Muscle layer of colon (tissue), 2 donors: ENCODE data around the gene ERG28.

Experiments
- H3K27ac ChIP-seq: one replicate; pipeline ENCODE4 v1.7.0; 2013; ENCODE audit warnings: low read depth, mild to moderate bottlenecking, low read length, moderate library complexity
- H3K27me3 ChIP-seq, 2 donors: one replicate each; pipeline ENCODE4 v1.7.0; 2013; ENCODE audit warnings: low read length in 2 of 2, mild to moderate bottlenecking in 2 of 2; ENCODE audit not compliant: insufficient read depth in 2 of 2, control insufficient read depth in 1 of 2
- H3K36me3 ChIP-seq: one replicate; pipeline ENCODE4 v1.7.0; 2013; ENCODE audit warnings: mild to moderate bottlenecking, low read length; ENCODE audit not compliant: insufficient read depth
- H3K4me1 ChIP-seq: one replicate; pipeline ENCODE4 v1.7.0; 2013; ENCODE audit warnings: mild to moderate bottlenecking, low read length; ENCODE audit not compliant: insufficient read depth
- H3K4me3 ChIP-seq, 2 donors: one replicate each; pipeline ENCODE4 v1.7.0; 2013; ENCODE audit warnings: low read length in 2 of 2, low read depth in 1 of 2, mild to moderate bottlenecking in 1 of 2, moderate library complexity in 1 of 2
- H3K9ac ChIP-seq: one replicate; pipeline ENCODE4 v1.7.0; 2013; ENCODE audit warnings: low read length
- H3K9me3 ChIP-seq: one replicate; pipeline ENCODE4 v1.7.0; 2013; ENCODE audit warnings: mild to moderate bottlenecking, low read length
- donor health status: abdominal sarcoma.
- donor health status: Adenocarcinoma of cecum.

The ERG28 gene

DNA sequence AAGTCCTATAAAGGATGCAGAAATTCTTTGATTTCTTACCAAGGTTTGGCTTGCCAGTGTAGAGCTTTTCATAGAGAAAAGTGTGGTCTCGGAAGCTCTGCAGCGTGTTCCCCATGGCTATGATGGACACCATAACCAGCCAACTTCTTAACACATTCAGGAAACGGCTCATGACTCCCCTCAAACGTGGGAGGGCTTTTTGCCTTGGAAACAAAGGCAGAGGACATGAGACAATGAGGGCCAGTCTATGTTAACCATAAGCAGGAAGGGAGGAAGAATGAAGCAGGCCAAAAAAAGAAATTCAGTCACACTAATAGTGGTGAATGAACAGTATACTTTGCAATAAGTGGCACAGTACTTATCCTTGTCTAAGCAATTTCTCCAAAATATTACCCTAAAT, 3.3 kb downstream of the ERG28 start:
- Histone ChIP-seq H3K27ac (no peak overlapping the region), H3K27me3 (no peaks in the 10 kb centered on the region), H3K4me1 (peaks cover 13% of the 10 kb centered on the region), H3K9ac (no peak overlapping the region), H3K4me3 (no peak overlapping the region), H3K9me3 (no peaks in the 10 kb centered on the region), H3K36me3 (peaks cover 11% of the 10 kb centered on the region)

DNA sequence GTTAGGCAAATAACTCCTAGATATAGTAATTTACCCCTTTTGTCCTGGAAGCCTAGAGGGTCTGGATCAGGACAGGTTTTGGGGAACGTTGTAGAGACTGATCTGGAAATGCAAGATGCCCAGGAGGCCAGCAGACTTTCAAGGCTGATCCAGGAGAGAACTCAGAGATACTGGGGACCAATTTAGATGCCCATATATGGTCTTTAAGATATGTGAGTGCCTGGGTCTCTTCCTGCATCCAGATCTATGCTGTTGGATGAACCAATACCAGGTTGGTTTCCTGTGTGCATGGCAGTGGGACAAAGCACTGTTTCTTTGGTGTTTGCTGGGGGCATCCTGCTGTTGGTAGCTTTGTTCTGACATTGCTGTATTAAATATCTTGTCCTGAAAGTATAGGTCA, 5.4 kb downstream of the ERG28 start:
- no peaks in the 10 kb centered on the region for H3K27me3 ChIP-seq
- H3K4me3 ChIP-seq: no peak overlapping the region
- H3K36me3 ChIP-seq: peaks cover 30% of the 10 kb centered on the region
- H3K27ac ChIP-seq: no peak overlapping the region
- H3K9me3 ChIP-seq: no peaks in the 10 kb centered on the region
- H3K9ac ChIP-seq: no peak overlapping the region
- H3K4me1 ChIP-seq: peaks cover 5% of the 10 kb centered on the region

DNA sequence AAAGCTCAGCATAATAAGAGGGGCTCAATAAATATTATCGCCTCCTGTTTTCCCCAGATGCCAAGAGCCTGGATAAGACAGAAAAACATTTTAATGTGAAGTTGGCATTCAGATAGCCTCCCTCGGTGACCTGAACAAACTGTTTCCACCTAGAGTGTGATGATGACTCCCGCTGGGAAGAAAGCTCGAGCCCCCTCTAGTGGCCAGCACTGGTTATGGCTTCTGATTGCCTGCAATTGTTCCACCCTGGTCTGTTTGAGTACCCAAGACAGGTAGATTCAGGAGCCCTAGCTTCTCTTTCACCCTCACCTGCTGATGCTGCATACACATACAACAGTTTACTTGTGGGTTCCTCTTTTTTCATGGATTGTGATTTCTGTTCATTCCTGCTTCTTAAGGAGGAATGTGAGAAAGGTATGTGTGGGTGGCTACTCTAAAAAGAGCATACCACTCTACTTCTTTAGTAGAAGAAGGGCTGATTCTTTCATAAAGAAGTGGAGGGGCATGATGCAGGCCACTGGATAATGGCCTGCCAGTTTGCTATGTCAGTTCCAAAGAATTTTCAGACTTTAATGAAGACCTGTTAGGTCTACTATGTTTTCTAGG, 6.4 kb downstream of the ERG28 start:
- Histone ChIP-seq H3K9ac (no peak overlapping the region), H3K27ac (no peak overlapping the region), H3K36me3 (peaks cover 41% of the 10 kb centered on the region), H3K4me1 (no peaks in the 10 kb centered on the region), H3K9me3 (no peaks in the 10 kb centered on the region), H3K4me3 (no peak overlapping the region), H3K27me3 (no peaks in the 10 kb centered on the region)

DNA sequence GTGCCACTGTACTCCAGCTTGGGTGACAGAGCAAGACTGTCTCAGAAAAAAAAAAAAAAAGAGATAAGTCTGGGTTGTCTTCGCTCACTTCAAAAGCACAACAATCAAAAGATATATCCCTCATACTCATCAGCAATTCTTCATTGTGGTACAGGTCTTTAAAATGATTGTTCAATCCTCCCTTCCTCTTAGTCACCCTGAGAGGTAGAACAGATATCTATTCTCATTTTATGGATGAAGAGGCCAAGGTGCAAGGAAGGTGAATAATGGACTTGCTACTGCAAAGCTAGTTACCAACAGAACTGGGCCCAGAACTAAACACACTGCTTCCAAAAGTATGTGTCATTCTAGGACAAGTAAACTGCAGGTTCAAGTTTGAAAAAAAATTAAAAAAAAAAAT, 7.1 kb downstream of the ERG28 start:
- Histone ChIP-seq H3K4me1 (no peaks in the 10 kb centered on the region), H3K9me3 (no peaks in the 10 kb centered on the region), H3K27ac (no peak overlapping the region), H3K9ac (no peak overlapping the region), H3K4me3 (no peak overlapping the region), H3K27me3 (no peaks in the 10 kb centered on the region), H3K36me3 (peaks cover 42% of the 10 kb centered on the region)

DNA sequence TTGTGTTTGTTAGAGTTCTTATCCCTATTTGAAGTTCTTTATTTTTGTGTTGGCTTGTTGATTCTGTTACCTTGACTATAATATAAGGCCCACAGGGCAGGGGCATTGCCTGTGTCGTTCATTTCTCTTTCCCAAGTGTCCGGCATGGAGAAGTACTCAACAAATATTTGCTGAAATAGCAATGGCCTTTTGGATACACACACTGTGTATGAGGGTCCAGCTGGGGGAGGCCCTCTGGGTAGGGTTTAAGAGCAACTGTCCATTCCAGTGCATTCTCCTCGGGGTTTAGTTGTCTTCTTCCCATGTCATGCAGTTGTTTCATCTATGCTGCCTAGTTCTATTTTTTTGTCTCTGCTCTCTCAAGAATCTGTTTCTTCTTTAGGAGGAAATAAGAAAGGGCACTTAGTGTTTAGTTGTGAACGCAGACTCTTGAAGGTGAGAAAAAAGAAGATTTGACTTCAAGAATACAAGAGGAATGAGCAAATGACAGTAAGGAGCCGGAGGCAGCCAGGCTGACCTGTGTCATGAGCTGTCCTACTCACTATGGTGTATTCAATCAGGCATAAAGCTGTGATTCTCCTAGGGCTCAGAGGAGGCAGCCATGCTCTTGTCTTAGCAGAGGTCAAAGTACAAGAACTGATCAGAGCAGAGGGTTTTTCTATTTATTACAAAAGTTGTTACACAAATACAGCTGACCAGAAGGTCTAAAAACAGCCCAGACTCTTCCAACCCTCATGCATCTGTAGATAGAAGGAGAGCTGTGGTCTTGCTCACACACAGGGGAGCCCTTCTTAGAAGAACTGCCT, 10.2 kb downstream of the ERG28 start:
- Histone ChIP-seq H3K27me3 (no peaks in the 10 kb centered on the region), H3K9ac (no peak overlapping the region), H3K4me1 (no peaks in the 10 kb centered on the region), H3K4me3 (no peak overlapping the region), H3K9me3 (no peaks in the 10 kb centered on the region), H3K36me3 (peaks cover 38% of the 10 kb centered on the region), H3K27ac (no peak overlapping the region)

DNA sequence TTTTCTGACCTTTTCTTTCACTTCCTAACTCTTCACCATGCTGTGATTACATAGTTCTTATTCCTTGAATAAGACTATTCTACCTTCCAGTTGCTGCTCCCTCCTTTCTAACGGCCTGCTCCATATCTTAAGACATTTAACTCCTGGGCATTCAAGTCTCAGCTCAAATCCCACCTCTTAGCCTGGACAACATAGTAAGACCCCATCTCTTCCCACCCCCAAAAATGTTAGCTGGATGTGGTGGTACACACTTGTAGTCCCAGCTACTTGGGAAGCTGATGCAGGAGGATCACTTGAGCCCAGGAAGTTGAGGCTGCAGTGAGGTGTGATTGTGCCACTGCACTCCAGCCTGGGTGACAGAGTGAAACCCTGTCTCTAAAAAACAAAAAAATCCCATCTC, 10.9 kb downstream of the ERG28 start:
- no peak overlapping the region for H3K4me3 ChIP-seq
- peaks cover 37% of the 10 kb centered on the region for H3K36me3 ChIP-seq
- H3K27me3 ChIP-seq: no peaks in the 10 kb centered on the region
- H3K9ac ChIP-seq: no peak overlapping the region
- no peak overlapping the region for H3K27ac ChIP-seq
- H3K9me3 ChIP-seq: no peaks in the 10 kb centered on the region
- H3K4me1 ChIP-seq: no peaks in the 10 kb centered on the region

DNA sequence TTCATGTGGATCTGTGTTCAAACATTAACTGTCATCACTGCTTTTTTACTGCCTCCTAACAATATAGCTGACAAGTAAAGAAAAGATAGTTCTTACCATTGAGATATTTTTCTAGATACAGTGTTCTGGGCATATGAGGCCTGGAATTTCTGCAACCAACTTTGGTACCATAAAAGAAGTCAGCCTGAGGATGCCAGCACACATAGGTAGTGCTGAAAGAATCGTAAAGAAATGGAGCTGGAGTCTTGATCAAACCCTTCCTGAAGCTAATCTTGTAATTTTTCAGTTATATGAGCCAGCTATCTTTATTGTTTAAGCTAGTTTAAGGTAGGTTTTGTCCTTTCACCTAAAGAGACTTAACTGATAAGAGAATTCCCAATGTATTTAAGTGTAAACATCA, 11.3 kb downstream of the ERG28 start:
- H3K4me3 ChIP-seq: no peak overlapping the region
- H3K36me3 ChIP-seq: peaks cover 33% of the 10 kb centered on the region
- no peak overlapping the region for H3K27ac ChIP-seq
- H3K4me1 ChIP-seq: no peaks in the 10 kb centered on the region
- H3K9me3 ChIP-seq: no peaks in the 10 kb centered on the region
- H3K27me3 ChIP-seq: no peaks in the 10 kb centered on the region
- no peak overlapping the region for H3K9ac ChIP-seq

DNA sequence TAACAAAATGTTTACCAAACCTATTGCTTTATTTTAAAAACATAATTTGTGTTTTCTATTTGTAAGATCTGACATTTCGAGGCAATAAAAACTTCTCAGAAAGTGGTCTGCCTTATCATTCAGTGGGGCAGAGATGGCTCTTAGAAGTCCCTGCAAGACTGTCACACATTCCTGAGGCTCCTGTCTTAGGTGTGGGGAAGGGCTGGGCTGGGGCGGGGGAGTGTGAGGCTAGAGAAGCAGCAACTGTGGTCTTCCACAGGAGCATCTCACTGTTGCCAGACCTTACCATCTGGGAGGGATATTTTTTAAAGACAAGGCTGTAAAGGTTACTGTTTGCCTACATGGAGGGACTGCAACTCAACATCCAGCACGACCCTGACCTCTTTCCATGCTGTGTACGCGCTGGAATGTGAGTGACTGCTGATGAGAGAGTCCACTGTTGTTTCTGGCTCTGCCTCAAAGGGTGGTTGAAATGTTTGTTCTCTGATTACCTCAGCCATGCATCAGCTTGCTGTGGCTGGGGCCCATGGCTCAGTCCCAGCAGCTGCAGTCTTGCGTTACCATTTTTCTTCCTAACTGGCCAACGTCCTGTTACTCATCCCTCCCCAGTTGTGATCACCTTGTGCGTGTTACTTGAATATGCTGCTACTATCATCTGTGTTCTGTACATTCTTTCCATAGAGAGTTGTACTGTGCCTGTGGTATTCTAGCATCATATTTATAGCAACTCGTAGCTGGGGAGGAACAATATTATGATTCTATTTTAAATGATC, 12.4 kb downstream of the ERG28 start:
- Histone ChIP-seq H3K36me3 (peaks cover 31% of the 10 kb centered on the region), H3K9ac (no peak overlapping the region), H3K4me1 (no peaks in the 10 kb centered on the region), H3K4me3 (no peak overlapping the region), H3K9me3 (no peaks in the 10 kb centered on the region), H3K27me3 (no peaks in the 10 kb centered on the region), H3K27ac (no peak overlapping the region)

DNA sequence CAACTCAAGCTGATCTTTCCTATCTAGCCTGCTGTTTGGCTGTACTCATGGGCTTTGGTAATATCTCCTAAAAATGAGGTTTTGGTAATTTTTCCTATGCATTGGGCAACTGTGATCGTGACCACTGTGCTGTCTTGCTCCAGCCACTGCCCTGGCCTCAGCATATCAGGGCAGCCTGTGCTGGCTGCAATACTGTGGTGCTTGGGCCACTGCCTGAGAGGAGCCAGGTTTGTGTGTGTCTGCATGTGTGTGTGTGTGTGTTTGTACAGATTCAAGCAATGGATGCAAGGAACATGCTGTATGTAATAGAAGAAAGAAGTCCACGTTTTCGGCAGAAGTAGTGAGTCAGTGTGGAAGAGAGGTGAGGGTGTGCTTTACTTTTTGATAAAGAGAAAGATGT, 13.0 kb downstream of the ERG28 start:
- Histone ChIP-seq H3K27me3 (no peaks in the 10 kb centered on the region), H3K27ac (no peak overlapping the region), H3K4me3 (no peak overlapping the region), H3K4me1 (no peaks in the 10 kb centered on the region), H3K9me3 (no peaks in the 10 kb centered on the region), H3K9ac (no peak overlapping the region), H3K36me3 (peaks cover 31% of the 10 kb centered on the region)

DNA sequence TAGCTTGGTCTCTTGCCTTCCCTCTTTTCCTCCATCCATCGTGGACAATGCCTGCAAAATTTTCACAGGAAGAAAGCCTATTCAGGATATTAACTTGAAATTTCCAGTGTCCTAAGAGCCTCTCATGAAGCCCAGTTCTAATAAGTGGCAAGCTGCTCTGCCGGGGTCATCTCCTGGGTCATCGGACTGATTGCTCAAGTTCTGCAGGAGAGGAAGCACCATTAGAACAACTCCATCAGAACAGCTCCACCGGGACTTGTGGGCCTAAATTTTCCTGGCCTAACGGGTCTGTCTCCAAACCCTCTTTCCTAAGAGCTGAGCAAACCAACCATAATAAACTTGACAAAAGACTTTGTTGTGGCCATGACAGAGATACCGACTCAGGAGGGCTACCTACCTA, 13.9 kb downstream of the ERG28 start:
- Histone ChIP-seq H3K27ac (no peak overlapping the region), H3K27me3 (no peaks in the 10 kb centered on the region), H3K9ac (no peak overlapping the region), H3K9me3 (no peaks in the 10 kb centered on the region), H3K36me3 (peaks cover 25% of the 10 kb centered on the region), H3K4me1 (no peaks in the 10 kb centered on the region), H3K4me3 (no peak overlapping the region)

DNA sequence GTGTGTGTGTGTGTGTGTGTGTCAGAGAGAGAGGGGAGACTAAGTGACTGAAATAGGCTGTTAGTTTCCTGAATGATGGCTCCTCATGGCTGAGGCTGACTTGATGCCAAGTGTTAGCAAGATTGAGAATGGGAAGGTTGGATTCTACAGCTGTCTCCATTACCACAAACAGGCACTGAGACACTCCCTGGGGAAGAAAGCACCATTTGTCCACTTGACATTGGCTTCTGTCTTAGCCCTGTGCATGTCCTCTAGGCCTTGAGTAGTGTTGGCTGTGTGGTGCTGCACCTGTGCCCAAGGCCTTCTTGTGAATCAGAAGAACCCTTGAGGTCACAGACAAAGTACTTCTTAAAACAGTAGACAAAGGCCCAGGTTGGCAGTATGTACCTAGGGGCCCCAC, 15.6 kb downstream of the ERG28 start:
- H3K9me3 ChIP-seq: no peaks in the 10 kb centered on the region
- no peak overlapping the region for H3K9ac ChIP-seq
- no peaks in the 10 kb centered on the region for H3K27me3 ChIP-seq
- H3K27ac ChIP-seq: no peak overlapping the region
- H3K36me3 ChIP-seq: peaks cover 10% of the 10 kb centered on the region
- no peaks in the 10 kb centered on the region for H3K4me1 ChIP-seq
- no peak overlapping the region for H3K4me3 ChIP-seq
